GM23338 (cell line): ENCODE data around the gene NUTM2A. TPM values are rescaled to one million over a fixed set of nuclear protein-coding genes. Genes with fewer than 3 reads are reported as not detected.
"Not testable (repeated sequence)": the region's sequence is repeated elsewhere in the genome, so short reads cannot be mapped to it uniquely, and the experiment has no call there.

Experiments
- ATAC-seq: fragments of 200-7000 bp; cut with Tn5 transposase; 3 replicates; pipeline ENCODE4 v1.9.1; 2020
- DNase-seq: peaks from one replicate; pipeline ENCODE4 v3.0.0-alpha.2; 2015; ENCODE audit warnings: low spot score
- H2AFZ ChIP-seq: fragments of 200-600 bp; sonication (generic); 2 replicates; pipeline ENCODE4 v1.8.0; 2016; ENCODE audit warnings: antibody characterized with exemption, mild to moderate bottlenecking, moderate library complexity
- H3F3A ChIP-seq: fragments of 200-600 bp; sonication (generic); replicated peaks from 2 replicates; pipeline ENCODE4 v1.8.0; 2017; ENCODE audit warnings: antibody characterized with exemption, mixed run types, low read depth
- H3K27ac ChIP-seq: fragments of 200-600 bp; sonication (generic); 2 replicates; pipeline ENCODE4 v1.6.1; 2016; ENCODE audit warnings: low read depth
- H3K27me3 ChIP-seq: fragments of 200-600 bp; sonication (generic); 2 replicates; pipeline ENCODE4 v1.8.0; 2016; ENCODE audit warnings: mild to moderate bottlenecking, mixed run types, moderate library complexity; ENCODE audit not compliant: insufficient read depth
- H3K36me3 ChIP-seq: fragments of 200-600 bp; sonication (generic); 2 replicates; pipeline ENCODE4 v1.8.0; 2016; ENCODE audit warnings: mild to moderate bottlenecking; ENCODE audit not compliant: insufficient read depth
- H3K4me1 ChIP-seq: fragments of 200-600 bp; sonication (generic); 2 replicates; pipeline ENCODE4 v1.8.0; 2016; ENCODE audit warnings: mild to moderate bottlenecking, moderate library complexity; ENCODE audit not compliant: insufficient read depth
- H3K4me2 ChIP-seq: fragments of 200-600 bp; sonication (generic); 2 replicates; pipeline ENCODE4 v1.7.1; 2017; ENCODE audit warnings: mixed run types
- H3K4me3 ChIP-seq: fragments of 200-600 bp; sonication (generic); 2 replicates; pipeline ENCODE4 v1.6.1; 2016; ENCODE audit warnings: mixed run types
- H3K79me2 ChIP-seq: fragments of 200-600 bp; sonication (generic); replicated peaks from 2 replicates; pipeline ENCODE4 v1.8.0; 2017; ENCODE audit warnings: mild to moderate bottlenecking; ENCODE audit not compliant: insufficient read depth
- H3K9me2 ChIP-seq: fragments of 200-600 bp; sonication (generic); 2 replicates; pipeline ENCODE4 v1.8.0; 2017; ENCODE audit not compliant: insufficient read depth
- H4K20me1 ChIP-seq: fragments of 200-600 bp; sonication (generic); replicated peaks from 2 replicates; pipeline ENCODE4 v1.8.0; 2017; ENCODE audit warnings: mild to moderate bottlenecking; ENCODE audit not compliant: insufficient read depth
- H3K27ac Mint-ChIP-seq: 2 replicates; pipeline ENCODE4 v1.8.0; 2020; ENCODE audit warnings: inconsistent platforms, mild to moderate bottlenecking, moderate library complexity, mixed read lengths
- H3K27me3 Mint-ChIP-seq: 3 replicates; pipeline ENCODE4 v1.8.0; 2022; ENCODE audit warnings: low read depth, mild to moderate bottlenecking, moderate library complexity, mixed read lengths, inconsistent platforms; ENCODE audit not compliant: insufficient read depth, poor library complexity
- H3K36me3 Mint-ChIP-seq: 3 replicates; pipeline ENCODE4 v1.8.0; 2021; ENCODE audit warnings: low read depth, mild to moderate bottlenecking, inconsistent platforms, moderate library complexity, mixed read lengths
- H3K4me1 Mint-ChIP-seq: 3 replicates; pipeline ENCODE4 v1.8.0; 2020; ENCODE audit warnings: mild to moderate bottlenecking, inconsistent platforms, mixed read lengths
- H3K4me3 Mint-ChIP-seq: 3 replicates; pipeline ENCODE4 v1.8.0; 2021; ENCODE audit warnings: moderate library complexity, mild to moderate bottlenecking, inconsistent platforms, mixed read lengths
- H3K9me3 Mint-ChIP-seq: 3 replicates; pipeline ENCODE4 v1.8.0; 2020; ENCODE audit warnings: moderate library complexity, mild to moderate bottlenecking, inconsistent platforms, mixed read lengths
- long read RNA-seq: library from polyadenylated mRNA; unstranded; transcript quantifications from one replicate; pipeline ENCODE4 v2.0.0, GENCODE V29; 2020; ENCODE audit not compliant: unreplicated experiment
- polyA plus RNA-seq: library from polyadenylated mRNA; unstranded; fragments of >200 nt; fragmentation: Nextera tagmentation; extraction: Ambion mirVana; gene quantifications from 2 replicates; pipeline ENCODE4 v1.2.1, GENCODE V29; 2016
- total RNA-seq: library from RNA; depleted of rRNA; stranded (reverse); fragments of >200 nt; shearing (Covaris generic); gene quantifications from 2 replicates; pipeline ENCODE4 v1.2.3, GENCODE V29; 2014; rRNA removed

The NUTM2A gene
- total RNA-seq (0.27 TPM in 1 of 2 replicates, not detected in the other), polyA plus RNA-seq (0.21 and 0.27 TPM in 2 replicates)
- long read RNA-seq, result 0 reads

GRCh38 chr10:87225148-87225547 lies at the start of gene NUTM2A:
Gene NUTM2A (plus strand): TSS chr10:87225448. CDS start chr10:87225831, 383 bp downstream.
- not testable (repeated sequence) for H3K36me3 Mint-ChIP-seq, H3K4me2 ChIP-seq, H4K20me1 ChIP-seq, H2AFZ ChIP-seq, H3K9me3 Mint-ChIP-seq, H3K79me2 ChIP-seq, H3K4me3 ChIP-seq, H3K9me2 ChIP-seq, H3K4me3 Mint-ChIP-seq, H3F3A ChIP-seq, H3K4me1 Mint-ChIP-seq, H3K36me3 ChIP-seq, H3K27me3 Mint-ChIP-seq, H3K27me3 ChIP-seq, H3K27ac Mint-ChIP-seq, H3K4me1 ChIP-seq, H3K27ac ChIP-seq, ATAC-seq, DNase-seq

- H3K27ac Mint-ChIP-seq, H3K27me3 Mint-ChIP-seq, H3K36me3 ChIP-seq, H3K36me3 Mint-ChIP-seq, H3K27ac ChIP-seq, H3K27me3 ChIP-seq, DNase-seq, H3K4me1 ChIP-seq, ATAC-seq, H3F3A ChIP-seq, H3K4me2 ChIP-seq, H3K4me3 Mint-ChIP-seq, H3K9me3 Mint-ChIP-seq, H2AFZ ChIP-seq, H3K79me2 ChIP-seq, H3K9me2 ChIP-seq, H3K4me1 Mint-ChIP-seq, H3K4me3 ChIP-seq, H4K20me1 ChIP-seq: not testable (repeated sequence)
These were observed 47.7 kb upstream of the NUTM2A start for GRCh38 chr10:87177587-87177986.

- not testable (repeated sequence) for H3K27ac ChIP-seq, H3K9me2 ChIP-seq, H3F3A ChIP-seq, H3K27me3 ChIP-seq, H3K4me1 Mint-ChIP-seq, H4K20me1 ChIP-seq, H3K4me3 ChIP-seq, H3K27ac Mint-ChIP-seq, DNase-seq, H3K4me3 Mint-ChIP-seq, ATAC-seq, H3K27me3 Mint-ChIP-seq, H2AFZ ChIP-seq, H3K79me2 ChIP-seq, H3K9me3 Mint-ChIP-seq, H3K36me3 ChIP-seq, H3K4me2 ChIP-seq, H3K4me1 ChIP-seq
- H3K36me3 Mint-ChIP-seq, result peaks cover 18% of the 10 kb centered on the region
These were observed 40.8 kb upstream of the NUTM2A start for GRCh38 chr10:87184421-87184820.

- H3K36me3 ChIP-seq, H3K9me2 ChIP-seq, H3K4me3 Mint-ChIP-seq, H3K27ac ChIP-seq, H3K27ac Mint-ChIP-seq, H3K4me1 ChIP-seq, H3K27me3 Mint-ChIP-seq, H3F3A ChIP-seq, H3K4me2 ChIP-seq, ATAC-seq, H3K9me3 Mint-ChIP-seq, H2AFZ ChIP-seq, H3K27me3 ChIP-seq, DNase-seq, H4K20me1 ChIP-seq, H3K4me3 ChIP-seq, H3K79me2 ChIP-seq, H3K4me1 Mint-ChIP-seq: not testable (repeated sequence)
- peaks cover 18% of the 10 kb centered on the region for H3K36me3 Mint-ChIP-seq
These were observed 39.2 kb upstream of the NUTM2A start for GRCh38 chr10:87186016-87186415.

GRCh38 chr10:87187573-87187972 lies 37.7 kb upstream of the NUTM2A start:
- not testable (repeated sequence) for H3K36me3 ChIP-seq, H2AFZ ChIP-seq, H3K4me2 ChIP-seq, ATAC-seq, H3K4me3 Mint-ChIP-seq, H3K4me1 ChIP-seq, H3K4me3 ChIP-seq, DNase-seq, H3K9me3 Mint-ChIP-seq, H3K27me3 ChIP-seq, H3K9me2 ChIP-seq, H3K79me2 ChIP-seq, H3K27me3 Mint-ChIP-seq, H3F3A ChIP-seq, H3K27ac ChIP-seq, H4K20me1 ChIP-seq, H3K4me1 Mint-ChIP-seq, H3K27ac Mint-ChIP-seq
- peaks cover 21% of the 10 kb centered on the region for H3K36me3 Mint-ChIP-seq

GRCh38 chr10:87191841-87192240 lies 33.4 kb upstream of the NUTM2A start:
- not testable (repeated sequence) for H3K79me2 ChIP-seq, H3K27ac Mint-ChIP-seq, H4K20me1 ChIP-seq, H3K36me3 ChIP-seq, H3K9me2 ChIP-seq, H3K27me3 ChIP-seq, H3K4me1 ChIP-seq, H3K4me2 ChIP-seq, H3K27ac ChIP-seq, H3K9me3 Mint-ChIP-seq, ATAC-seq, H3K4me1 Mint-ChIP-seq, DNase-seq, H3K4me3 Mint-ChIP-seq, H3F3A ChIP-seq, H2AFZ ChIP-seq, H3K4me3 ChIP-seq, H3K27me3 Mint-ChIP-seq
- H3K36me3 Mint-ChIP-seq, result peaks cover 16% of the 10 kb centered on the region

GRCh38 chr10:87200924-87201323 lies 24.3 kb upstream of the NUTM2A start:
- H3K4me1 Mint-ChIP-seq, DNase-seq, H3F3A ChIP-seq, H3K9me3 Mint-ChIP-seq, ATAC-seq, H4K20me1 ChIP-seq, H2AFZ ChIP-seq, H3K79me2 ChIP-seq, H3K36me3 ChIP-seq, H3K27me3 ChIP-seq, H3K27me3 Mint-ChIP-seq, H3K27ac Mint-ChIP-seq, H3K36me3 Mint-ChIP-seq, H3K4me1 ChIP-seq, H3K4me3 ChIP-seq, H3K4me3 Mint-ChIP-seq, H3K4me2 ChIP-seq, H3K27ac ChIP-seq, H3K9me2 ChIP-seq: not testable (repeated sequence)
